Caki2 (cell line): ENCODE results near the gene LACC1. TPM values are rescaled to one million over a fixed set of nuclear protein-coding genes. Genes with fewer than 3 reads are reported as not detected.

Source experiments
- DNase-seq: peaks from one replicate; pipeline ENCODE4 v3.0.0-alpha.2; 2015; ENCODE audit warnings: low read depth
- in situ Hi-C: cut with HindIII; loops from 2 replicates; pipeline ENCODE4 v1.10.0; 2016; ENCODE audit warnings: low sequenced_read_pairs, low pct_unique_long_range_greater_than_20kb, mixed read lengths
- total RNA-seq: library from RNA; depleted of rRNA; stranded (reverse); fragments of >200 nt; shearing (Covaris generic); gene quantifications from 2 replicates; pipeline ENCODE4 v1.2.3, GENCODE V29; 2014; ENCODE audit warnings: low replicate concordance; rRNA removed

Gene LACC1
- total RNA-seq, 1 experiment from 2014 or later: 5.0 TPM

- in situ Hi-C loops: no loop called here
- no peak for DNase-seq
Observed at GRCh38 chr13:43929947-43930346, 50.2 kb downstream of the LACC1 start.

DNA sequence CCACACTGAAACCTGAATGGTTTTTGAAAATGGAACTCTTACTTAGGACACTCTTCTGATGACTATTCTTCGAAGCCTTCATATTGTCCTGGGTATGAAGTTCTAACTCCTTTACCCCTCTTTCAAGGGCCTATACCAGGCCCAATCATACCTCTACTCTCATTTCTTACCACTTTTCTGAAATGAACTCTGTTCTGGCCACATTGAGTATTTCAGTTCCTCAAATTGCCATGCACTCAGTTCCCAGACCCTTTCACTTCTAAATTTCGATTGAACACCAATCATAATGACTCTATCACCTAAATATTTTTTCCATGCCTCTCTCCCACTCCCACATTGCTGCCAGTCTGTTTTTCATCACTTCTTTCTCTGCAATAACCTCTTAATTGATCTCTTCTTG, 53.7 kb downstream of the LACC1 start:
- no peak for DNase-seq
- in situ Hi-C loops: no loop called here

- in situ Hi-C loops: no loop called here
- no peak for DNase-seq
Observed at GRCh38 chr13:43934273-43934672, 54.6 kb downstream of the LACC1 start.

DNA sequence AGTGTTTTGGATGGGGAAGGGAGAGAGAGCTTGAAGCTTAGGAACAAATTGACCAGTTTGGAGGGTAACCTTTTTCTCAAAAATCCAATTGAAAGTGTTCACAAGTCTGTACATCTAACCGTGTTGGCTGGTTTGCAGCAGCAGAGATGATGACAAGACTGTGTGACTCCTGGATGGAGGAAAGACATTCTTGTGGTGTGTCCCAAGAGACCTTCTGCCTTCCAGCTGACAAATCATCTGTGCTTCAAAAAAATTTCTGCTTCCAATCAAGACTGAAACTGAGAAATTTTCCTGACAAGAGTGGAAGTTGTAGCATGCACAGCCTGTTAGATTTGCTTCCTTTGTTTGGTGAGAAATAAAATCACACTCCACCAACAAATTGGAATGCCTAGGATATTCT, 56.2 kb downstream of the LACC1 start:
- no peak for DNase-seq
- in situ Hi-C loops: no loop called here

DNA sequence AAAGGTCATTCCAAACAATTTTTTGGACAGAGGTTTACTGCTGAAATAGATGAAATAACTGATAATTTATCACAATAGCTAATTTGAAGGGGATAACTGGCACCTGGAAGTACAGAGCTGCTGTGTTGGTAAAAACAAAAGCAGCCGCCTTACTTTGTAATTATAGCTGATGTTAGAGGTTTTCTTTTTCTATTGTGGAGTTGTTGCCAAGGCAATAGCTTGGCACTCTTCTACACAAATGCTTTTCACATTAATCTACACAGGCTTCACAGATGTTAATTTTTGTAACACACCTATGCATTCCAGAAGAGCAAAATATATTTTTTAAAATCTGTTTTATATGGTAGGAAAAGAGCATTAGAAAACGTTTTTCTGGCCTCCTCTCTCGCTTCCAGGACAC, 56.9 kb downstream of the LACC1 start:
- in situ Hi-C loops: no loop called here
- no peak for DNase-seq

GRCh38 chr13:43937839-43938238, 58.1 kb downstream of the LACC1 start:
- DNase-seq: no peak
- in situ Hi-C loops: no loop called here

DNA sequence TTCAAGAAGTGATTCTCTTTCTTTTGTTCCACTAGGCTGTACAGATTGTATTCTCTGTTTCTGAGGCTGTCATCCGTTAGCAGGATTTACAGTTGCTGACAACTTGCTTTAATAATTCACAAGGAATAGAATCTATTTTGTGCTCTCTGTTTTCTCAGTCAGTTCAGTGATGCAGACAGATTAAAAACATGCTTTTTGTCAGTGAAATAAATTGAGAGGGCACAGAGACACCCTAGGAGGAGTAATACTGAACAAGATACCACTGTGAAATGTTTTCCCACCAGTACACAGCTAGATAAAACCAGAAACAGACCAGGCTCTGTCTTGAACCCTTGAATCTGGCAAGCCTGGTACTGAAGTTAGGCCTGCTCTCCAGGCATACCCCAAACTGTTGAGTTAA, 58.7 kb downstream of the LACC1 start:
- no peak for DNase-seq
- in situ Hi-C loops: no loop called here

DNA sequence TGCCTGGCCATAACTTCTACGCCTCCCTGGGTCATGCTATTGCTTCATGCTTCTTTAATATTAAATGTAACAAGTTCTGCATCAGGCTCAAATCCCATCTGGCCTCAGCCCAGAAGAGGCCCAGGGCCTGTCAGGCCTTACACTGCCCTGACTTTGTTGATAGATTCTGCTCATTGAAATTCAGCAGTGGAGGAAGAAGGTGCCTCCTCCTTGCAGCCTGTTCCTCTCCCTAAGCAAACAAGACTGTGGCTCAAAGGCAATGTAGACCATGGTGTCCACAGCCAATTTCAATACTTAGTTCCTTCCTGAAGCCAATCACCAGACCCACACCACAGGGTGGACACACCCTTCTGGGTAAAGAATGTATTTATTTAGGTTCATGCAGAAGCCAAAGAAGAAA, 59.4 kb downstream of the LACC1 start:
- DNase-seq: no peak

GRCh38 chr13:43942286-43942685, 62.6 kb downstream of the LACC1 start:
- in situ Hi-C loops: no loop called here
- no peak for DNase-seq

More for the DNA sequence above, 59.4 kb downstream of the LACC1 start:
- in situ Hi-C loops: no loop called here

Other genes starting within 250 kb of the LACC1 start
- not detected in 2 replicates for gene ENOX1, start 92.9 kb upstream of the LACC1 start, total RNA-seq
- gene CCDC122, start 164 bp upstream of the LACC1 start, total RNA-seq: 8.4 and 21.4 TPM in 2 replicates